Neural progenitor cell (in vitro differentiated cells): ENCODE measurements around the gene CCDC88A. TPM values are rescaled to one million over a fixed set of nuclear protein-coding genes. Genes with fewer than 3 reads are reported as not detected.

ENCODE experiments used
- DNase-seq: peaks from one replicate; pipeline ENCODE4 v3.0.0-alpha.2; 2016; ENCODE audit warnings: low spot score
- H2AFZ ChIP-seq: fragments of 200-600 bp; sonication (generic); replicated peaks from 2 replicates; pipeline ENCODE4 v1.6.1; 2016; ENCODE audit warnings: antibody characterized with exemption
- H3F3A ChIP-seq: fragments of 200-600 bp; sonication (generic); 2 replicates; pipeline ENCODE4 v1.6.1; 2016; ENCODE audit warnings: antibody characterized with exemption, low read depth
- H3K27ac ChIP-seq: fragments of 200-600 bp; sonication (generic); 2 replicates; pipeline ENCODE4 v1.5.1; 2016; ENCODE audit warnings: mild to moderate bottlenecking
- H3K27me3 ChIP-seq: fragments of 200-600 bp; sonication (generic); 2 replicates; pipeline ENCODE4 v1.6.1; 2016; ENCODE audit warnings: mild to moderate bottlenecking, moderate library complexity
- H3K36me3 ChIP-seq: fragments of 200-600 bp; sonication (generic); 2 replicates; pipeline ENCODE4 v1.5.1; 2016
- H3K4me1 ChIP-seq: fragments of 200-600 bp; sonication (generic); 2 replicates; pipeline ENCODE4 v1.6.1; 2016; ENCODE audit warnings: mixed run types
- H3K4me2 ChIP-seq: fragments of 200-600 bp; sonication (generic); 2 replicates; pipeline ENCODE4 v1.6.1; 2016
- H3K4me3 ChIP-seq: fragments of 200-600 bp; sonication (generic); 2 replicates; pipeline ENCODE4 v1.5.1; 2016
- H3K79me2 ChIP-seq: fragments of 200-600 bp; sonication (generic); 2 replicates; pipeline ENCODE4 v1.6.1; 2016; ENCODE audit warnings: low read depth
- H3K9ac ChIP-seq: fragments of 200-600 bp; sonication (generic); 2 replicates; pipeline ENCODE4 v1.6.1; 2016
- H3K9me3 ChIP-seq: fragments of 200-600 bp; sonication (generic); 2 replicates; pipeline ENCODE4 v1.5.1; 2016; ENCODE audit warnings: low read depth
- H4K20me1 ChIP-seq: fragments of 200-600 bp; sonication (generic); 2 replicates; pipeline ENCODE4 v1.6.1; 2016; ENCODE audit warnings: low read depth
- H3K27ac Mint-ChIP-seq: 3 replicates; pipeline ENCODE4 v1.8.0; 2021; ENCODE audit warnings: mixed read lengths
- H3K27me3 Mint-ChIP-seq: 2 replicates; pipeline ENCODE4 v1.8.0; 2022; ENCODE audit warnings: low read depth, mild to moderate bottlenecking, inconsistent platforms, moderate library complexity, mixed read lengths; ENCODE audit not compliant: insufficient read depth
- H3K36me3 Mint-ChIP-seq: 3 replicates; pipeline ENCODE4 v1.8.0; 2021; ENCODE audit warnings: mixed read lengths
- H3K4me1 Mint-ChIP-seq: 3 replicates; pipeline ENCODE4 v1.8.0; 2021; ENCODE audit warnings: mixed read lengths
- H3K4me3 Mint-ChIP-seq: 3 replicates; pipeline ENCODE4 v1.8.0; 2021; ENCODE audit warnings: mild to moderate bottlenecking, moderate library complexity, mixed read lengths
- H3K9me3 Mint-ChIP-seq: 3 replicates; pipeline ENCODE4 v1.8.0; 2020; ENCODE audit warnings: mixed read lengths
- EZH2 ChIP-seq: fragments of 200-600 bp; sonication (generic); IDR thresholded peaks from 2 replicates; pipeline ENCODE4 v1.6.1; 2017; ENCODE audit warnings: antibody characterized with exemption, mild to moderate bottlenecking, moderate library complexity
- EZH2phosphoT487 ChIP-seq: fragments of 200-600 bp; sonication (generic); IDR thresholded peaks from 2 replicates; pipeline ENCODE4 v1.6.1; 2017; ENCODE audit warnings: antibody characterized with exemption
- total RNA-seq: library from RNA; depleted of rRNA; stranded (reverse); fragments of >200 nt; gene quantifications from 2 replicates; pipeline ENCODE4 v1.2.3, GENCODE V29; 2015; ENCODE audit warnings: low replicate concordance
- TF ChIP-seq, protein P1 (sequence below): fragments of 200-600 bp; sonication (generic); IDR thresholded peaks from 2 replicates; pipeline ENCODE4 v1.5.1; 2017; ENCODE audit warnings: antibody characterized with exemption, mild to moderate bottlenecking

Gene CCDC88A
- total RNA-seq, 1 donor from 2014 or later, result 182 TPM

DNA sequence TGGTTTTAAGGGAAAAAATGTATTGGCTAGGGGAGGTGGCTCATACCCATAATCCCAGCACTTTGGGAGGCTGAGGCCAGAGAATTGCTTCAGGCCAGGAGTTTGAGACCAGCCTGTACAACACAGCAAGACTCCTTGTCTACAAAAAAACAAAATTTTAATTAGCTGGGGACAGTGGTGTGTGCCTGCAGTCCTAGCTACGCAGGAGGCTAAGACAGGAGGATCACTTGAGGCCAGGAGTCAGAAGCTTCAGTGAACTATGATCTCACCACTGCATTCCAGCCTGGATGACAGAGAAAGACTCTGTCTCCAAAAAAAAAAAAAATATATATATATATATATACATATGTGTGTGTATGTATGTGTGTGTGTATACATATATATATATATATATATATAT lies 18.5 kb downstream of the CCDC88A start:
- Histone ChIP-seq H3K27ac (no peak overlapping the region), H2AFZ (no peak overlapping the region), H3K4me3 (no peak overlapping the region), H3F3A (no peaks in the 10 kb centered on the region), H3K79me2 (peaks cover 87% of the 10 kb centered on the region), H3K27me3 (no peaks in the 10 kb centered on the region), H3K4me1 (no peaks in the 10 kb centered on the region), H3K36me3 (peaks cover 6% of the 10 kb centered on the region), H3K9ac (no peak overlapping the region), H4K20me1 (peaks cover 12% of the 10 kb centered on the region), H3K4me2 (no peak overlapping the region), H3K9me3 (no peaks in the 10 kb centered on the region)
- Mint-ChIP-seq H3K36me3 (peaks cover 13% of the 10 kb centered on the region), H3K27me3 (no peaks in the 10 kb centered on the region), H3K4me1 (peaks cover 4% of the 10 kb centered on the region), H3K4me3 (no peak overlapping the region), H3K9me3 (no peaks in the 10 kb centered on the region), H3K27ac (no peak overlapping the region)
- no peak for DNase-seq
- TF ChIP-seq, protein P1, sequence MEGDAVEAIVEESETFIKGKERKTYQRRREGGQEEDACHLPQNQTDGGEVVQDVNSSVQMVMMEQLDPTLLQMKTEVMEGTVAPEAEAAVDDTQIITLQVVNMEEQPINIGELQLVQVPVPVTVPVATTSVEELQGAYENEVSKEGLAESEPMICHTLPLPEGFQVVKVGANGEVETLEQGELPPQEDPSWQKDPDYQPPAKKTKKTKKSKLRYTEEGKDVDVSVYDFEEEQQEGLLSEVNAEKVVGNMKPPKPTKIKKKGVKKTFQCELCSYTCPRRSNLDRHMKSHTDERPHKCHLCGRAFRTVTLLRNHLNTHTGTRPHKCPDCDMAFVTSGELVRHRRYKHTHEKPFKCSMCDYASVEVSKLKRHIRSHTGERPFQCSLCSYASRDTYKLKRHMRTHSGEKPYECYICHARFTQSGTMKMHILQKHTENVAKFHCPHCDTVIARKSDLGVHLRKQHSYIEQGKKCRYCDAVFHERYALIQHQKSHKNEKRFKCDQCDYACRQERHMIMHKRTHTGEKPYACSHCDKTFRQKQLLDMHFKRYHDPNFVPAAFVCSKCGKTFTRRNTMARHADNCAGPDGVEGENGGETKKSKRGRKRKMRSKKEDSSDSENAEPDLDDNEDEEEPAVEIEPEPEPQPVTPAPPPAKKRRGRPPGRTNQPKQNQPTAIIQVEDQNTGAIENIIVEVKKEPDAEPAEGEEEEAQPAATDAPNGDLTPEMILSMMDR, result no peak
- TF ChIP-seq EZH2 (no peak), EZH2phosphoT487 (no peak)

DNA sequence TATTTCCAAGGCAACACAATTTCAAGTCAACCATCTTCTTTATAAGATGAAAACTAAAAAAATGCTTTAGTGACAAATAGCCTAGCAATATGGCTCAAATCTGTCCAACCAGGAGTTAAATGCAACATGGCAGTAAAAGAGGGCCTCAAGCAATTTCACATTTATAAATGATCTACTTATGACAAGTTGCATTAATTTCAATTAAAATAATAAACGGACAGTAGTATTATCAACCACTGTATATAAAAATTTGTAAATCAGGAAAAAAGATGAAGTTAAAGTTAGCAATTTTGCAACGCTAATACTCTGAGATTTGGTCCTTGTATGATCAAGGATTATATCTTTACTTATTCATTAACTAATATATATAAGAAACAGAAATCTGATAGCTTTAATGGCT lies 19.3 kb downstream of the CCDC88A start:
- Mint-ChIP-seq H3K27me3 (no peaks in the 10 kb centered on the region), H3K4me3 (no peak overlapping the region), H3K27ac (no peak overlapping the region), H3K4me1 (peaks cover 4% of the 10 kb centered on the region), H3K9me3 (no peaks in the 10 kb centered on the region), H3K36me3 (peaks cover 13% of the 10 kb centered on the region)
- Histone ChIP-seq H3K9me3 (no peaks in the 10 kb centered on the region), H3K36me3 (peaks cover 6% of the 10 kb centered on the region), H3K27me3 (no peaks in the 10 kb centered on the region), H3K4me2 (no peak overlapping the region), H3K79me2 (peaks cover 88% of the 10 kb centered on the region), H4K20me1 (peaks cover 8% of the 10 kb centered on the region), H3K4me3 (no peak overlapping the region), H3F3A (no peaks in the 10 kb centered on the region), H2AFZ (no peak overlapping the region), H3K4me1 (no peaks in the 10 kb centered on the region), H3K27ac (no peak overlapping the region), H3K9ac (no peak overlapping the region)
- no peak for DNase-seq
- TF ChIP-seq EZH2phosphoT487 (no peak), EZH2 (no peak)
- TF ChIP-seq, protein P1, result no peak

DNA sequence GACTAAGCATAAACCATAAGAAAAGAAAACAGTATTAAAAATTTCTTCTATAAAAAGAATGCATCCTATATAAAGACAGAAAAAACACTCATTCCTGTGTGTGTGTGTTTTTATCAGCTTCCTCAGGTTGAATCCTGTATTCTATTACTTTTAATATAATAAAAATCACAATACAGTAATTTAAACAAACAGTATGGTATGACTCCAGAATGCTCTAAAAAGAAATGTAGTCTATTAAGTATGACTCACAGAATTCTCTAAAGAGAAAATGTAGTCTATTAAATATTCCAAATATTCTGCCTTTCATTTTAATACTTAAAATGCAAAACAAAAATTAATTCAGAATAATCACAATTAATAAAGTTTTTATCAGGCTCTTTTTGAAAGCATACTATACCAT lies 19.8 kb downstream of the CCDC88A start:
- no peak overlapping the region for H2AFZ ChIP-seq
- Mint-ChIP-seq H3K36me3 (peaks cover 13% of the 10 kb centered on the region), H3K4me3 (no peak overlapping the region), H3K4me1 (no peaks in the 10 kb centered on the region), H3K9me3 (no peaks in the 10 kb centered on the region), H3K27ac (no peak overlapping the region), H3K27me3 (no peaks in the 10 kb centered on the region)
- peaks cover 88% of the 10 kb centered on the region for H3K79me2 ChIP-seq
- H3F3A ChIP-seq, result no peaks in the 10 kb centered on the region
- H3K9me3 ChIP-seq, result no peaks in the 10 kb centered on the region
- no peak overlapping the region for H3K4me2 ChIP-seq
- DNase-seq, result no peak
- H3K27me3 ChIP-seq, result no peaks in the 10 kb centered on the region
- H3K9ac ChIP-seq, result no peak overlapping the region
- H3K4me1 ChIP-seq, result no peaks in the 10 kb centered on the region
- H3K27ac ChIP-seq, result no peak overlapping the region
- peaks cover 5% of the 10 kb centered on the region for H4K20me1 ChIP-seq
- H3K4me3 ChIP-seq, result no peak overlapping the region
- TF ChIP-seq EZH2phosphoT487 (no peak), EZH2 (no peak)
- TF ChIP-seq, protein P1, result no peak
- H3K36me3 ChIP-seq, result peaks cover 6% of the 10 kb centered on the region
